Body of pancreas (tissue), 4 donors: ENCODE data around the gene VRK3. TPM values are rescaled to one million over a fixed set of nuclear protein-coding genes. Genes with fewer than 3 reads are reported as not detected.

Experiments used
- ATAC-seq: fragments of 150-250 bp; one replicate; pipeline ENCODE4 v1.9.1; 2016
- DNase-seq, 4 donors: peaks; one replicate each; pipeline ENCODE4 v3.0.0-alpha.2; 2019
- H3K27ac ChIP-seq, 4 donors: fragments of 200-600 bp; sonication (generic); 1 replicate in 3 of 4; 2 replicates in 1 of 4; pipeline versions ENCODE4 v1.5.1 to v1.6.1; 2016 to 2019; ENCODE audit warnings: mild to moderate bottlenecking in 1 of 4, mixed read lengths in 1 of 4, moderate library complexity in 1 of 4
- H3K27me3 ChIP-seq, 2 donors: fragments of 200-600 bp; sonication (generic); one replicate each; pipeline ENCODE4 v1.6.0; 2016; ENCODE audit warnings: mild to moderate bottlenecking in 1 of 2
- H3K36me3 ChIP-seq, 2 donors: fragments of 200-600 bp; sonication (generic); replicated peaks in 1 of 2; 2 replicates each; pipeline ENCODE4 v1.5.1; 2016; ENCODE audit warnings: low read depth in 2 of 2; ENCODE audit not compliant: insufficient read depth in 1 of 2
- H3K4me1 ChIP-seq: fragments of 200-600 bp; sonication (generic); one replicate; pipeline ENCODE4 v1.6.0; 2016
- H3K4me3 ChIP-seq, 2 donors: fragments of 200-600 bp; sonication (generic); 1 replicate in 1 of 2; 2 replicates in 1 of 2; pipeline ENCODE4 v1.5.1; 2016 to 2019
- H3K9me3 ChIP-seq, 3 donors: fragments of 200-600 bp; sonication (generic); 1 replicate in 2 of 3; 2 replicates in 1 of 3; pipeline ENCODE4 v1.5.1; 2016
- CTCF ChIP-seq, 7 experiments: fragments of 450-650 bp in 4 of 7; fragments of 200-600 bp in 3 of 7; sonication (generic) in 3 of 7; IDR thresholded peaks; one replicate each; pipeline ENCODE4 v1.5.1; 2016 to 2019; ENCODE audit warnings: antibody characterized with exemption in 7 of 7
- POLR2A ChIP-seq, 3 donors: fragments of 450-650 bp; IDR thresholded peaks; one replicate each; pipeline ENCODE4 v1.6.1; 2016; ENCODE audit warnings: antibody characterized with exemption in 3 of 3, mild to moderate bottlenecking in 2 of 3
- WGBS, 2 donors: methylation state at CpG; one replicate each; pipeline ENCODE4 v1.1.5; 2017; 5-methylcytosine and 5-hydroxymethylcytosine counted together
- intact Hi-C: fragments of 100-400 bp; cut with DNase I; formaldehyde crosslinking; loops from one replicate; pipeline ENCODE4 v1.15.1; 2023
- total RNA-seq, 2 donors: library from RNA; depleted of rRNA; stranded (reverse); fragments of >200 nt; gene quantifications; one replicate each; pipeline ENCODE4 v1.1.0, GENCODE V29; 2016

The VRK3 gene
- total RNA-seq, 2 donors from 2014 or later: 32.7 to 33.3 TPM

DNA sequence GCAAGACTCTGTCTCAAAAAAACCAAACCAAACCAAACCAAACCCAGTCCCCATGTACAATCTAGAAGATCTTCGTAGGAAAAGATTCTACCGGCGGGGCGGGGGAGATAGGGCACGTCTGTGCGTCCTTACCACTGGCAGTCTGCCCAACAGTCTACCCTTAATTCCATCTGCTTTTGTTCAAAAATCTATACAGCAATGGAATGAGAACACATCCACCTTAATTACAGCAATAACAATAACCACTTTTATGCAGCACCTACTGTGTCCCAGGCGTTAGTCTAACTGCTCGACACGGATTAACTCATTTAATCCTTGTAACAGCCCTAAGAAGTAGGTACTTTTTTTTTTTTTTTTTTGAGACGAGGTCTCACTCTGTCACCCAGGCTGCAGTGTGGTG lies 98.7 kb downstream of the VRK3 start:
- Histone ChIP-seq H3K4me3 (no peak overlapping the region), H3K9me3 (no peaks in the 10 kb centered on the region), H3K4me1 (peaks cover 22% of the 10 kb centered on the region), H3K36me3 (peaks cover 0 to 6% of the 10 kb centered on the region in 2 donors), H3K27me3 (no peaks in the 10 kb centered on the region), H3K27ac (no peak overlapping the region)
- intact Hi-C loops: no loop called here
- DNase-seq (no peak), ATAC-seq (no peak)
- TF ChIP-seq POLR2A (IDR thresholded peaks at IDR 0.05) (no peak), CTCF (IDR thresholded peaks at IDR 0.05) (no peak)
- 83 to 90% methylated on average over 10 of the region's 10 CpGs for WGBS, 2 donors

Other genes starting within 250 kb of the VRK3 start
- 10 to 100 TPM in 1 of 2 donors, 1 to 10 TPM in 1; 8.9 to 24.1 TPM for gene FUZ, start 212.1 kb downstream of the VRK3 start, total RNA-seq
- gene MED25, start 207.1 kb downstream of the VRK3 start, total RNA-seq: 10 to 100 TPM; 15.8 to 16.9 TPM
- 10 to 100 TPM; 69.0 to 70.2 TPM for gene PTOV1, start 174.2 kb downstream of the VRK3 start, total RNA-seq
- 100 to 1,000 TPM in 1 of 2 donors, 10 to 100 TPM in 1; 59.7 to 122 TPM for gene PNKP, start 157.8 kb downstream of the VRK3 start, total RNA-seq
- 10 to 100 TPM in 1 of 2 donors, 1 to 10 TPM in 1; 7.5 to 20.1 TPM for gene AKT1S1, start 148.0 kb downstream of the VRK3 start, total RNA-seq
- 10 to 100 TPM; 25.9 to 37.6 TPM for gene TBC1D17, start 147.7 kb downstream of the VRK3 start, total RNA-seq
- under 1 TPM in 1 of 2 donors, not detected in 1; 0.52 TPM for gene IL4I1, start 128.5 kb downstream of the VRK3 start, total RNA-seq
- gene ATF5, start 96.2 kb downstream of the VRK3 start, total RNA-seq: 10 to 100 TPM in 1 of 2 donors, 1 to 10 TPM in 1; 4.7 to 12.2 TPM
- gene NUP62, start 95.9 kb downstream of the VRK3 start, total RNA-seq: 10 to 100 TPM; 17.9 to 21.8 TPM
- gene SIGLEC11, start 64.2 kb downstream of the VRK3 start, total RNA-seq: 10 to 100 TPM in 1 of 2 donors, 1 to 10 TPM in 1; 1.3 to 12.5 TPM
- 1 to 10 TPM; 4.9 to 5.4 TPM for gene ZNF473, start 633 bp upstream of the VRK3 start, total RNA-seq
- not detected for gene IZUMO2, start 137.9 kb upstream of the VRK3 start, total RNA-seq
- gene MYH14, start 178.2 kb upstream of the VRK3 start, total RNA-seq: 10 to 100 TPM; 40.9 to 61.2 TPM